Mucosa of descending colon (tissue), 3 donors: Measurements from ENCODE around the gene AXL. TPM values are rescaled to one million over a fixed set of nuclear protein-coding genes. Genes with fewer than 3 reads are reported as not detected.
A peak's percentile ranks its signal among the peaks of the same experiment; 100 is the strongest.

Experiments
- ATAC-seq: fragments of 200-7000 bp; cut with Tn5 transposase; one replicate; pipeline ENCODE4 v1.9.1; 2020; ENCODE audit warnings: mild to moderate bottlenecking, moderate library complexity
- DNase-seq, 3 donors: peaks; one replicate each; pipeline ENCODE4 v3.0.0-alpha.2; 2020
- H3K36me3 ChIP-seq: fragments of 200-600 bp; one replicate; pipeline ENCODE4 v1.8.0; 2021; ENCODE audit warnings: low read depth, mild to moderate bottlenecking
- H3K4me1 ChIP-seq: fragments of 200-600 bp; one replicate; pipeline ENCODE4 v1.8.0; 2021; ENCODE audit warnings: low read depth, mild to moderate bottlenecking
- H3K4me3 ChIP-seq: fragments of 200-600 bp; one replicate; pipeline ENCODE4 v1.8.0; 2021; ENCODE audit warnings: mild to moderate bottlenecking
- H3K9me3 ChIP-seq: fragments of 200-600 bp; one replicate; pipeline ENCODE4 v1.8.0; 2021; ENCODE audit warnings: mild to moderate bottlenecking
- intact Hi-C, 2 donors: fragments of 100-400 bp; cut with DNase I in 1 of 2; cut with micrococcal nuclease in 1 of 2; formaldehyde crosslinking; loops; one replicate each; pipeline versions ENCODE4 v1.11.0 to v1.11.1; 2022; cut with DNase I, micrococcal nuclease
- total RNA-seq, 3 donors: library from RNA; stranded (reverse); fragmentation: NEBNext Ultra II Directional in 2 of 3; extraction: Animal tissue kit (Norgen Biotek cat#: 25700) in 2 of 3; gene quantifications; one replicate each; pipeline versions ENCODE4 v1.2.1 to v1.2.4, GENCODE V29; 2021 to 2023
- TF ChIP-seq, protein P1 (sequence below): fragments of 200-600 bp; IDR thresholded peaks from one replicate; pipeline ENCODE4 v1.8.0; 2022; ENCODE audit warnings: antibody characterized with exemption, mild to moderate bottlenecking
- donor health status: DM: no; HTN: no; CAD: no; lungs with moderate emphysema.
- donor health status: DM: no; HTN: no; CAD: no.
- donor health status: DM: no; HTN: yes; CAD: no.

The AXL gene
- total RNA-seq, 3 donors from 2014 or later: 7.3 to 93.6 (median 19.3) TPM

DNA sequence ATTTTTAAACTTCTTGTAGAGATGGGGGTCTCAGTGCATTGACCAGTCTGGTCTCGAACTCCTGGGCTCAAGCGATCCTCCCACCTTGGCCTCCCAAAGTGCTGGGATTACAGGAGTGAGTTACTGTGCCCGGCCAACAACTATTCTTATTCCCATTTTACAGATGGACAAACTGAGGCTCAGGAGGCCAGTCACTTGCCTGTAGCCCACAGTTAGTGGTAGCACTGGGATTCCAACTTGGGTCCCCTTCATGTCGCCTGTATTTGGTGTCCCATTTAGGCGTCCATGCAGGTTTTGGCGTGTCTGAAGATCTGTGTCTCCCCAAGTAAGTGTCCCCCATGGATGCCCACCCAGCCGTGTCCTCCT, 791 bp upstream of the AXL start:
- no peak for ATAC-seq
- peaks cover 5% of the 10 kb centered on the region for H3K4me1 ChIP-seq
- H3K9me3 ChIP-seq: no peaks in the 10 kb centered on the region
- DNase-seq: no peak
- no peaks in the 10 kb centered on the region for H3K36me3 ChIP-seq
- H3K4me3 ChIP-seq: no peak overlapping the region
- intact Hi-C loops: no loop called here
- TF ChIP-seq, protein P1, sequence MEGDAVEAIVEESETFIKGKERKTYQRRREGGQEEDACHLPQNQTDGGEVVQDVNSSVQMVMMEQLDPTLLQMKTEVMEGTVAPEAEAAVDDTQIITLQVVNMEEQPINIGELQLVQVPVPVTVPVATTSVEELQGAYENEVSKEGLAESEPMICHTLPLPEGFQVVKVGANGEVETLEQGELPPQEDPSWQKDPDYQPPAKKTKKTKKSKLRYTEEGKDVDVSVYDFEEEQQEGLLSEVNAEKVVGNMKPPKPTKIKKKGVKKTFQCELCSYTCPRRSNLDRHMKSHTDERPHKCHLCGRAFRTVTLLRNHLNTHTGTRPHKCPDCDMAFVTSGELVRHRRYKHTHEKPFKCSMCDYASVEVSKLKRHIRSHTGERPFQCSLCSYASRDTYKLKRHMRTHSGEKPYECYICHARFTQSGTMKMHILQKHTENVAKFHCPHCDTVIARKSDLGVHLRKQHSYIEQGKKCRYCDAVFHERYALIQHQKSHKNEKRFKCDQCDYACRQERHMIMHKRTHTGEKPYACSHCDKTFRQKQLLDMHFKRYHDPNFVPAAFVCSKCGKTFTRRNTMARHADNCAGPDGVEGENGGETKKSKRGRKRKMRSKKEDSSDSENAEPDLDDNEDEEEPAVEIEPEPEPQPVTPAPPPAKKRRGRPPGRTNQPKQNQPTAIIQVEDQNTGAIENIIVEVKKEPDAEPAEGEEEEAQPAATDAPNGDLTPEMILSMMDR: no peak

DNA sequence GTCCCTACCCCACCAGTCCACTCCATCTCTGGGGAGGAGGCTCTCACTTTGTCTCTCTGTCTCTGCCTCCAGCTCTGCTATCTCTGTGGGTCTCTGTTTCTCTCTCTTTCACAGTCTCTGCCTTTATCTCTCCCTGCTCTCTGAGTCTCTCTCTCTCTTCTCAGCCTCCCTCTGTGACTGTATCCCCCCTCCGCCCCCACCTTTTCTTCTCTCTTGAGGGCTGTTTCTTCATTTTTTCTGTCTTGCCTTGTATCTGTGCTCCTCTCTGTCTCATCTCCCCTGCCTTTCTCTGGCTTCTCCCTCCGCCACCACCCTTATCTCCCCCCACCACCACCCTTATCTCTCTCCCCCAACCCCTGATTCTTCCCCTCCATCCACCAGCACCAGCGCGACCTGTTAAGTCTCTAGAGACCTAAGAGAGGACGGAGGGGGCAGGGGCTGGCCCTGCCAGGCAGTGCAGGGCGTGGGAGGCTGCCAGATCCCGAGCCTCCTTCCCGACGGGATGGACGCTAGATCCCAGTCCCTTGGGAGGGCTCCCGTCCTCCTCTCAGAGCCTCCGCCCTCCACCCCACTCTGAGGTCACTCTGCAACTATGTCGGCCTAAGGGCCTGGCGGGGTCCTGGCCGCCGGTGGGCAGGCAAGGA, 1.0 kb downstream of the AXL start:
- Histone ChIP-seq H3K36me3 (no peaks in the 10 kb centered on the region), H3K4me3 (peak overlapping the region; percentile 9), H3K4me1 (peaks cover 5% of the 10 kb centered on the region), H3K9me3 (no peaks in the 10 kb centered on the region)
- ATAC-seq: peak; percentile 7
- no peak for DNase-seq
- intact Hi-C loops: no loop called here
- TF ChIP-seq, protein P1: no peak

DNA sequence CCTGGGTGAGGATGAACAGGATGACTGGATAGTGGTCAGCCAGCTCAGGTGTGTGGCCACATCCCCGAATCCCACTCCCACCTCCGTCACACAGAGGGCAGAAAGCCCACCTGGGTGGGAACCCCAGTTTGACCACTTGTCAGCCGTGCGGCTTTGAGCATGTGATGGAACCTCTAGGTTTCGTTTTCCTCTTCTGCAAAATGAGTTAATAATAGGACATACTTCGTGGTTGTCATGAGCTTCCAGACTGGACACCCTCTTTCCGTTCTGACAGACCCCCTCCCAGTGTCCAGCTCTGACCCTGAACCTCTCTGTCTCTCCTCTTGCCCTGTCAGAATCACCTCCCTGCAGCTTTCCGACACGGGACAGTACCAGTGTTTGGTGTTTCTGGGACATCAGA, 1.8 kb downstream of the AXL start:
- Histone ChIP-seq H3K4me1 (peaks cover 5% of the 10 kb centered on the region), H3K36me3 (no peaks in the 10 kb centered on the region), H3K9me3 (no peaks in the 10 kb centered on the region), H3K4me3 (no peak overlapping the region)
- intact Hi-C loops: no loop called here
- DNase-seq: no peak
- no peak for ATAC-seq
- TF ChIP-seq, protein P1: no peak

DNA sequence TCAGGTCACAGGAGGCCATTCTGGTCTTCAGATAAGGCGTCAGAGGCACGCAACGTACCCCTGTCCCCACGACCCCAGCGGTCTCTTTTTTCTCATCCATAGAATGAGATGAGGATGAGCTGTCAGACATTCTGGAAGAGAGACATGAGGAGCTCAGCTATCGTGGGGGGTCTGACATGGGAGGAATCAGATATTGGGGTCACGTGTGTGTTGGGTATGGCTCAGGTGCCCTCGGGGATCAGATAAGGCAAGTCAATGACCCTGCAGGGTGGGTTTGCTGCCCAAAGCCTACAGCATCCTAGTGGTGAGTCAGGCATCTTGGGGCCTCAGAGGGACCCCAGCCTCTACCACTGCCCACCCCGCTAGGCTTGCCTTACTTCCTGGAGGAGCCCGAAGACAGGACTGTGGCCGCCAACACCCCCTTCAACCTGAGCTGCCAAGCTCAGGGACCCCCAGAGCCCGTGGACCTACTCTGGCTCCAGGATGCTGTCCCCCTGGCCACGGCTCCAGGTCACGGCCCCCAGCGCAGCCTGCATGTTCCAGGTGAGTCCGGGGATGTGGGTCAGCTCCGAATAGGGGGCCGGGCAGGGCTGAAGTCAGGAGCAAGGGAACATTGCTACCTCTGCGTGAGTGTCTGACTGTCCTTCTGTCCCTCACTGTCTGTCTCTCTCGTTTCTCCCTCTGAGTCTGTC, 2.6 kb downstream of the AXL start:
- Histone ChIP-seq H3K4me3 (no peak overlapping the region), H3K4me1 (peaks cover 6% of the 10 kb centered on the region), H3K36me3 (no peaks in the 10 kb centered on the region), H3K9me3 (no peaks in the 10 kb centered on the region)
- ATAC-seq (no peak), DNase-seq (no peak)
- TF ChIP-seq, protein P1: no peak
- intact Hi-C loops: no loop called here

DNA sequence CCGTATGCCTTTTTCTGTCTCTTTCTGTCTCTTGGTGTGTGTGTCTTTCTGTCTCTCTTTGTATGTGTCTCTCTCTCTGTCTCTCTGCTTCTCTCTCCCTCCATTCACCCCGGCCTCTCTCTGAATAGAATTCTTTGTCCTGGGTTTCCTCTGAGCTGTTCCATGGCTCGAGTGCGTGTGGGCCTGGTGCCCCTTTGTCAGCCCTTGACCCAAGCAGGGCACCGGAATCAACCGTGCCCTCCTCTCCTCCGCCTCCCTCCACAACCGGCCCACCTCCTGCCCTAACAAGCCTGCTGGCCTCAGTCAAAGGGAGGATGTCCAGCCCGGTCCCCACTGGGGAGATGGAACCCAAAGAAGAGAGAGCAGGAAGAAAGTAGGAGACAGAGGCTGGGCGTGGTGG, 3.2 kb downstream of the AXL start:
- ATAC-seq (no peak), DNase-seq (no peak)
- no peaks in the 10 kb centered on the region for H3K9me3 ChIP-seq
- H3K4me1 ChIP-seq: peaks cover 9% of the 10 kb centered on the region
- TF ChIP-seq, protein P1: no peak
- no peaks in the 10 kb centered on the region for H3K36me3 ChIP-seq
- H3K4me3 ChIP-seq: no peak overlapping the region
- intact Hi-C loops: no loop called here
